Measurements from ENCODE around the gene BARHL2.

DNA sequence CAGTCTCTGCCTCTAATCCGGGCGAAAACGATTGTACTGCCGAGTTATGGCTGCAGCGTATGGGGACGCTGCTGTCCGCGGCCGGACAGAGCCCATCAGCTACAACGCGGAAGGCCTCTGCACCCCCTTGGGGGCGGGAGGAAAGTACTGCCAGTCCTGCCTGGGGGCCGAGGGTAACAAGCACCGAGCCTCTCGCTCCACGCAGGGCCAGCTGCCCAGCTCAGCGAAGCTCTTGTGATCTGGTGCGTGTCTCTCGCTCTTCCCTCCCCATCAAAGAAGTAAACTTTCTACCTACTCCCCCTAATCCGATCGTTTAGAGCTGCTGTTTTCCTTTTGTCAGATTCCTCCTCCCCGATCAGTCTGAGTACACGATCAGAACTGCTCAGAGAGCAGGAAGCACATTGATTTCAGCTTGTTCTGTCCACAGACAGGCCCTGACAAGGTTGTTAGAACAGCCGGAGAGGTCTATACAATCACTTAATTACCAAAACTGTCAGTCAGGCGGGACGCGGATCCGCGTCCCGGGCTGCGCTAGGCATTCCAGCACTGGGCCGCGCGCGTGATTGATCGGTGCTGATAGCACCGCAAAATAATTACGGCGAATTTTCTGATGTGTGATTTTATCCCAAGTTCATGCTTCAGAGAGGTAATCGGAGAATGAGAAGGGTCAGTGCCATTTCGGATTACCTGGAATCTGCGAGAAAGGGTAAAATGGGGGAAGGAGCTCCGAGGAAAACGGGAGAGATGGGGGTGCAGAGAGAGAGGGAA, 8.7 kb upstream of the BARHL2 start:
- TF ChIP-seq, protein P1, sequence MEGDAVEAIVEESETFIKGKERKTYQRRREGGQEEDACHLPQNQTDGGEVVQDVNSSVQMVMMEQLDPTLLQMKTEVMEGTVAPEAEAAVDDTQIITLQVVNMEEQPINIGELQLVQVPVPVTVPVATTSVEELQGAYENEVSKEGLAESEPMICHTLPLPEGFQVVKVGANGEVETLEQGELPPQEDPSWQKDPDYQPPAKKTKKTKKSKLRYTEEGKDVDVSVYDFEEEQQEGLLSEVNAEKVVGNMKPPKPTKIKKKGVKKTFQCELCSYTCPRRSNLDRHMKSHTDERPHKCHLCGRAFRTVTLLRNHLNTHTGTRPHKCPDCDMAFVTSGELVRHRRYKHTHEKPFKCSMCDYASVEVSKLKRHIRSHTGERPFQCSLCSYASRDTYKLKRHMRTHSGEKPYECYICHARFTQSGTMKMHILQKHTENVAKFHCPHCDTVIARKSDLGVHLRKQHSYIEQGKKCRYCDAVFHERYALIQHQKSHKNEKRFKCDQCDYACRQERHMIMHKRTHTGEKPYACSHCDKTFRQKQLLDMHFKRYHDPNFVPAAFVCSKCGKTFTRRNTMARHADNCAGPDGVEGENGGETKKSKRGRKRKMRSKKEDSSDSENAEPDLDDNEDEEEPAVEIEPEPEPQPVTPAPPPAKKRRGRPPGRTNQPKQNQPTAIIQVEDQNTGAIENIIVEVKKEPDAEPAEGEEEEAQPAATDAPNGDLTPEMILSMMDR (IDR thresholded peaks at IDR 0.05), result no peak
- no peak for TF ChIP-seq POLR2A (IDR thresholded peaks at IDR 0.05)
